ENCODE data around the gene TM2D3. TPM values are rescaled to one million over a fixed set of nuclear protein-coding genes. Genes with fewer than 3 reads are reported as not detected.

Gene TM2D3
- total RNA-seq, 4 donors from 2014 or later = 35.5 to 50.5 (median 40.5) TPM

- TF ChIP-seq POLR2A (IDR thresholded peaks at IDR 0.05; ENCODE audit: low read depth) (no peak), EP300 (IDR thresholded peaks at IDR 0.05) (no peak), POLR2AphosphoS5 (IDR thresholded peaks at IDR 0.05) (no peak)
- TF ChIP-seq, protein P1, sequence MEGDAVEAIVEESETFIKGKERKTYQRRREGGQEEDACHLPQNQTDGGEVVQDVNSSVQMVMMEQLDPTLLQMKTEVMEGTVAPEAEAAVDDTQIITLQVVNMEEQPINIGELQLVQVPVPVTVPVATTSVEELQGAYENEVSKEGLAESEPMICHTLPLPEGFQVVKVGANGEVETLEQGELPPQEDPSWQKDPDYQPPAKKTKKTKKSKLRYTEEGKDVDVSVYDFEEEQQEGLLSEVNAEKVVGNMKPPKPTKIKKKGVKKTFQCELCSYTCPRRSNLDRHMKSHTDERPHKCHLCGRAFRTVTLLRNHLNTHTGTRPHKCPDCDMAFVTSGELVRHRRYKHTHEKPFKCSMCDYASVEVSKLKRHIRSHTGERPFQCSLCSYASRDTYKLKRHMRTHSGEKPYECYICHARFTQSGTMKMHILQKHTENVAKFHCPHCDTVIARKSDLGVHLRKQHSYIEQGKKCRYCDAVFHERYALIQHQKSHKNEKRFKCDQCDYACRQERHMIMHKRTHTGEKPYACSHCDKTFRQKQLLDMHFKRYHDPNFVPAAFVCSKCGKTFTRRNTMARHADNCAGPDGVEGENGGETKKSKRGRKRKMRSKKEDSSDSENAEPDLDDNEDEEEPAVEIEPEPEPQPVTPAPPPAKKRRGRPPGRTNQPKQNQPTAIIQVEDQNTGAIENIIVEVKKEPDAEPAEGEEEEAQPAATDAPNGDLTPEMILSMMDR (IDR thresholded peaks at IDR 0.05) = no peak
- H3K27ac ChIP-seq (replicated peaks in 1 of 4) = no peak overlapping the region
- H3K36me3 ChIP-seq = peaks cover 20 to 76% (median 47%) of the 10 kb centered on the region in 4 donors
- no peaks in the 10 kb centered on the region for H3K9me3 ChIP-seq
- H3K4me1 ChIP-seq = no peaks in the 10 kb centered on the region
- WGBS = 77% methylated on average over 16 of the region's 16 CpGs
- DNase-seq (ENCODE audit: extremely low spot score) = no peak
- no peaks in the 10 kb centered on the region for H3K27me3 ChIP-seq
- no peak overlapping the region for H3K4me3 ChIP-seq
- intact Hi-C loops (cut with DNase I) = no loop called here
These were observed 23.8 kb upstream of the TM2D3 start for GRCh38 chr15:101675796-101676582.

DNA sequence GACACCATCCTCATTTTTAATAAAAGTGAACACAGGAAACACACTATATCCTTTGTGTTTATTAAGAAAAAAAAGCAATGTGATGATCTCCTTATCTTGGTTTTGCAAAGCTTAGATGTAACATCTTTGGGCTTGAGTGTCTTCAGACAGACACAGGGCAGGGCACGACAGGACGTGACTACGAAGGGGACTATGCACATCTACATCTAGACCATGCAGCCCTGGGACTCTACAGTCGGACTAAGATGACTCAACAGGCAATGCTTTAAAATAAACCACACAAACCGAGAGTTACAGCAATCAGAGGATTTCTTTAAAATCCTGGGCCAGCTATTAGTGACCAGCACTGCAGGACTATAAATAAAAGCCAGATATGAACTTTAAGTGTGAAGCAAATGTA lies 22.8 kb upstream of the TM2D3 start:
- peaks cover 26 to 81% (median 55%) of the 10 kb centered on the region in 4 donors for H3K36me3 ChIP-seq
- no peaks in the 10 kb centered on the region for H3K4me1 ChIP-seq
- 85% methylated on average over 5 of the region's 5 CpGs for WGBS
- H3K27me3 ChIP-seq = no peaks in the 10 kb centered on the region
- no peak overlapping the region for H3K4me3 ChIP-seq
- no peak overlapping the region for H3K27ac ChIP-seq (replicated peaks in 1 of 4)
- DNase-seq (ENCODE audit: extremely low spot score) = no peak
- intact Hi-C loops (cut with DNase I) = no loop called here
- TF ChIP-seq POLR2A (IDR thresholded peaks at IDR 0.05; ENCODE audit: low read depth) (no peak), EP300 (IDR thresholded peaks at IDR 0.05) (no peak), POLR2AphosphoS5 (IDR thresholded peaks at IDR 0.05) (no peak)
- TF ChIP-seq, protein P1 (IDR thresholded peaks at IDR 0.05) = no peak
- H3K9me3 ChIP-seq = no peaks in the 10 kb centered on the region

- Histone ChIP-seq H3K27me3 (no peaks in the 10 kb centered on the region), H3K27ac (replicated peaks in 1 of 4) (no peak overlapping the region), H3K4me3 (no peak overlapping the region), H3K36me3 (peaks cover 26 to 97% (median 63%) of the 10 kb centered on the region in 4 donors), H3K9me3 (peaks cover 0 to under 1% (median 0%) of the 10 kb centered on the region in 4 donors), H3K4me1 (no peaks in the 10 kb centered on the region)
- no peak for DNase-seq (ENCODE audit: extremely low spot score)
- WGBS = 89% methylated on average over 9 of the region's 9 CpGs
- TF ChIP-seq, protein P1 (IDR thresholded peaks at IDR 0.05) = no peak
- TF ChIP-seq EP300 (IDR thresholded peaks at IDR 0.05) = no peak
- TF ChIP-seq POLR2A (IDR thresholded peaks at IDR 0.05; ENCODE audit: low read depth) = no peak
- TF ChIP-seq POLR2AphosphoS5 (IDR thresholded peaks at IDR 0.05) = no peak
- intact Hi-C loops (cut with DNase I) = no loop called here
These were observed 20.1 kb upstream of the TM2D3 start for GRCh38 chr15:101672298-101672697.

GRCh38 chr15:101669744-101670143 lies 17.6 kb upstream of the TM2D3 start:
- H3K4me3 ChIP-seq = no peak overlapping the region
- no peak for DNase-seq (ENCODE audit: extremely low spot score)
- TF ChIP-seq EP300 (IDR thresholded peaks at IDR 0.05) (no peak), POLR2A (IDR thresholded peaks at IDR 0.05; ENCODE audit: low read depth) (no peak), POLR2AphosphoS5 (IDR thresholded peaks at IDR 0.05) (no peak)
- TF ChIP-seq, protein P1 (IDR thresholded peaks at IDR 0.05) = no peak
- no peaks in the 10 kb centered on the region for H3K27me3 ChIP-seq
- H3K4me1 ChIP-seq = no peaks in the 10 kb centered on the region
- no peak overlapping the region for H3K27ac ChIP-seq (replicated peaks in 1 of 4)
- H3K36me3 ChIP-seq = peaks cover 17 to 74% (median 51%) of the 10 kb centered on the region in 4 donors
- H3K9me3 ChIP-seq = peaks cover 0 to 4% (median 0%) of the 10 kb centered on the region in 4 donors
- 93% methylated on average over 3 of the region's 3 CpGs for WGBS
- intact Hi-C loops (cut with DNase I) = no loop called here

Data from esophagus muscularis mucosa (tissue), 4 donors.